ENCODE measurements around the gene TMEM161B. TPM values are rescaled to one million over a fixed set of nuclear protein-coding genes. Genes with fewer than 3 reads are reported as not detected.
A peak's percentile ranks its signal among the peaks of the same experiment; 100 is the strongest.
"Not testable (repeated sequence)": the region's sequence is repeated elsewhere in the genome, so short reads cannot be mapped to it uniquely, and the experiment has no call there.

Gene TMEM161B
- polyA plus RNA-seq, 5 donors, result 19.8 to 36.7 (median 34.6) TPM

GRCh38 chr5:88251048-88251711 is 17.5 kb downstream of the TMEM161B start:
- no peak for DNase-seq

- no peak for DNase-seq
Observed at GRCh38 chr5:88250010-88250409, 18.6 kb downstream of the TMEM161B start.

GRCh38 chr5:88248743-88249540 is 19.7 kb downstream of the TMEM161B start:
- DNase-seq, result no peak

GRCh38 chr5:88248094-88248493 is 20.6 kb downstream of the TMEM161B start:
- DNase-seq, result no peak

- no peak for DNase-seq
Observed at GRCh38 chr5:88245893-88246244, 22.8 kb downstream of the TMEM161B start.

- no peak for DNase-seq
Observed at GRCh38 chr5:88245241-88245892, 23.3 kb downstream of the TMEM161B start.

GRCh38 chr5:88244686-88245085 is 24.0 kb downstream of the TMEM161B start:
- peak in 1 of 2 donors; percentile 1 for DNase-seq

GRCh38 chr5:88243493-88243892 is 25.2 kb downstream of the TMEM161B start:
- not testable (repeated sequence) for DNase-seq

GRCh38 chr5:88238732-88239131 is 29.9 kb downstream of the TMEM161B start:
- DNase-seq, result no peak

- DNase-seq, result no peak
Observed at GRCh38 chr5:88236866-88237642, 31.6 kb downstream of the TMEM161B start.

- no peak for DNase-seq
Observed at GRCh38 chr5:88235828-88236227, 32.8 kb downstream of the TMEM161B start.

GRCh38 chr5:88235346-88235745 is 33.3 kb downstream of the TMEM161B start:
- no peak for DNase-seq

- DNase-seq, result no peak
Observed at GRCh38 chr5:88230546-88231066, 38.0 kb downstream of the TMEM161B start.

- DNase-seq, result no peak
Observed at GRCh38 chr5:88226881-88227450, 41.7 kb downstream of the TMEM161B start.

- DNase-seq, result no peak
Observed at GRCh38 chr5:88214655-88215054, 54.0 kb downstream of the TMEM161B start.

- no peak for DNase-seq
Observed at GRCh38 chr5:88207575-88207974, 61.1 kb downstream of the TMEM161B start.

GRCh38 chr5:88203981-88204750 is 64.5 kb downstream of the TMEM161B start:
- DNase-seq, result no peak

GRCh38 chr5:88195636-88196035 is 73.0 kb downstream of the TMEM161B start:
- DNase-seq, result no peak

GRCh38 chr5:88193896-88194295 is 74.7 kb downstream of the TMEM161B start:
- DNase-seq, result no peak

GRCh38 chr5:88190106-88190834 is 78.4 kb downstream of the TMEM161B start:
- no peak for DNase-seq
